ENCODE measurements around the gene GATA5.

GATA5 gene

GRCh38 chr20:62511300-62511914 lies 35.6 kb upstream of the GATA5 start:
- Histone ChIP-seq H3K36me3 (ENCODE audit: insufficient read depth, insufficient read length, low read length) (no peaks in the 10 kb centered on the region), H3K9me3 (ENCODE audit: insufficient read depth, low read length) (no peaks in the 10 kb centered on the region), H3K4me3 (ENCODE audit: insufficient read length, low read depth) (no peak overlapping the region), H3K9ac (ENCODE audit: insufficient read length, low read depth) (no peak overlapping the region), H3K27me3 (ENCODE audit: insufficient read depth, insufficient read length) (no peaks in the 10 kb centered on the region), H3K4me1 (ENCODE audit: insufficient read depth, insufficient read length) (peaks cover 18% of the 10 kb centered on the region)
- no peak for DNase-seq (ENCODE audit: low read depth, low spot score)
- TF ChIP-seq SUZ12 (IDR thresholded peaks at IDR 0.05; ENCODE audit: extremely low read depth, insufficient read depth, insufficient read length) (no peak), YY1 (IDR thresholded peaks at IDR 0.05; ENCODE audit: insufficient read depth, insufficient read length) (no peak), ZNF274 (IDR thresholded peaks at IDR 0.05; ENCODE audit: low read depth, low read length) (no peak)

GRCh38 chr20:62508641-62509051 lies 32.9 kb upstream of the GATA5 start:
- no peak overlapping the region for H3K4me3 ChIP-seq (ENCODE audit: insufficient read length, low read depth)
- H3K27me3 ChIP-seq (ENCODE audit: insufficient read depth, insufficient read length) = no peaks in the 10 kb centered on the region
- H3K9ac ChIP-seq (ENCODE audit: insufficient read length, low read depth) = no peak overlapping the region
- H3K9me3 ChIP-seq (ENCODE audit: insufficient read depth, low read length) = no peaks in the 10 kb centered on the region
- no peak for TF ChIP-seq ZNF274 (IDR thresholded peaks at IDR 0.05; ENCODE audit: low read depth, low read length)
- TF ChIP-seq SUZ12 (IDR thresholded peaks at IDR 0.05; ENCODE audit: extremely low read depth, insufficient read depth, insufficient read length) = no peak
- no peak for TF ChIP-seq YY1 (IDR thresholded peaks at IDR 0.05; ENCODE audit: insufficient read depth, insufficient read length)
- DNase-seq (ENCODE audit: low read depth, low spot score) = no peak
- H3K4me1 ChIP-seq (ENCODE audit: insufficient read depth, insufficient read length) = peaks cover 18% of the 10 kb centered on the region
- H3K36me3 ChIP-seq (ENCODE audit: insufficient read depth, insufficient read length, low read length) = no peaks in the 10 kb centered on the region

GRCh38 chr20:62507991-62508640 lies 32.3 kb upstream of the GATA5 start:
- Histone ChIP-seq H3K36me3 (ENCODE audit: insufficient read depth, insufficient read length, low read length) (no peaks in the 10 kb centered on the region), H3K27me3 (ENCODE audit: insufficient read depth, insufficient read length) (no peaks in the 10 kb centered on the region), H3K4me3 (ENCODE audit: insufficient read length, low read depth) (no peak overlapping the region), H3K9ac (ENCODE audit: insufficient read length, low read depth) (no peak overlapping the region), H3K9me3 (ENCODE audit: insufficient read depth, low read length) (no peaks in the 10 kb centered on the region), H3K4me1 (ENCODE audit: insufficient read depth, insufficient read length) (peaks cover 20% of the 10 kb centered on the region)
- no peak for TF ChIP-seq YY1 (IDR thresholded peaks at IDR 0.05; ENCODE audit: insufficient read depth, insufficient read length)
- no peak for TF ChIP-seq ZNF274 (IDR thresholded peaks at IDR 0.05; ENCODE audit: low read depth, low read length)
- no peak for TF ChIP-seq SUZ12 (IDR thresholded peaks at IDR 0.05; ENCODE audit: extremely low read depth, insufficient read depth, insufficient read length)
- no peak for DNase-seq (ENCODE audit: low read depth, low spot score)

- no peak overlapping the region for H3K4me3 ChIP-seq (ENCODE audit: insufficient read length, low read depth)
- TF ChIP-seq YY1 (IDR thresholded peaks at IDR 0.05; ENCODE audit: insufficient read depth, insufficient read length) = no peak
- TF ChIP-seq ZNF274 (IDR thresholded peaks at IDR 0.05; ENCODE audit: low read depth, low read length) = no peak
- TF ChIP-seq SUZ12 (IDR thresholded peaks at IDR 0.05; ENCODE audit: extremely low read depth, insufficient read depth, insufficient read length) = no peak
- H3K4me1 ChIP-seq (ENCODE audit: insufficient read depth, insufficient read length) = peaks cover 18% of the 10 kb centered on the region
- no peak overlapping the region for H3K9ac ChIP-seq (ENCODE audit: insufficient read length, low read depth)
- H3K9me3 ChIP-seq (ENCODE audit: insufficient read depth, low read length) = no peaks in the 10 kb centered on the region
- H3K36me3 ChIP-seq (ENCODE audit: insufficient read depth, insufficient read length, low read length) = no peaks in the 10 kb centered on the region
- no peaks in the 10 kb centered on the region for H3K27me3 ChIP-seq (ENCODE audit: insufficient read depth, insufficient read length)
- DNase-seq (ENCODE audit: low read depth, low spot score) = no peak
Measured at GRCh38 chr20:62507323-62507722, 31.5 kb upstream of the GATA5 start.

- no peaks in the 10 kb centered on the region for H3K36me3 ChIP-seq (ENCODE audit: insufficient read depth, insufficient read length, low read length)
- H3K9ac ChIP-seq (ENCODE audit: insufficient read length, low read depth) = no peak overlapping the region
- DNase-seq (ENCODE audit: low read depth, low spot score) = no peak
- H3K9me3 ChIP-seq (ENCODE audit: insufficient read depth, low read length) = no peaks in the 10 kb centered on the region
- H3K4me3 ChIP-seq (ENCODE audit: insufficient read length, low read depth) = no peak overlapping the region
- no peaks in the 10 kb centered on the region for H3K27me3 ChIP-seq (ENCODE audit: insufficient read depth, insufficient read length)
- peaks cover 15% of the 10 kb centered on the region for H3K4me1 ChIP-seq (ENCODE audit: insufficient read depth, insufficient read length)
- TF ChIP-seq ZNF274 (IDR thresholded peaks at IDR 0.05; ENCODE audit: low read depth, low read length) = no peak
Measured at GRCh38 chr20:62506791-62507190, 31.0 kb upstream of the GATA5 start.

GRCh38 chr20:62506087-62506486 lies 30.3 kb upstream of the GATA5 start:
- Histone ChIP-seq H3K9ac (ENCODE audit: insufficient read length, low read depth) (no peak overlapping the region), H3K4me1 (ENCODE audit: insufficient read depth, insufficient read length) (peaks cover 8% of the 10 kb centered on the region)
- DNase-seq (ENCODE audit: low read depth, low spot score) = no peak

GRCh38 chr20:62505337-62506045 lies 29.7 kb upstream of the GATA5 start:
- no peak overlapping the region for H3K4me3 ChIP-seq (ENCODE audit: insufficient read length, low read depth)
- no peaks in the 10 kb centered on the region for H3K27me3 ChIP-seq (ENCODE audit: insufficient read depth, insufficient read length)
- DNase-seq (ENCODE audit: low read depth, low spot score) = no peak
- TF ChIP-seq SUZ12 (IDR thresholded peaks at IDR 0.05; ENCODE audit: extremely low read depth, insufficient read depth, insufficient read length) (no peak), ZNF274 (IDR thresholded peaks at IDR 0.05; ENCODE audit: low read depth, low read length) (no peak), YY1 (IDR thresholded peaks at IDR 0.05; ENCODE audit: insufficient read depth, insufficient read length) (no peak)
- no peak overlapping the region for H3K9ac ChIP-seq (ENCODE audit: insufficient read length, low read depth)
- no peaks in the 10 kb centered on the region for H3K9me3 ChIP-seq (ENCODE audit: insufficient read depth, low read length)
- no peaks in the 10 kb centered on the region for H3K36me3 ChIP-seq (ENCODE audit: insufficient read depth, insufficient read length, low read length)
- peaks cover 6% of the 10 kb centered on the region for H3K4me1 ChIP-seq (ENCODE audit: insufficient read depth, insufficient read length)

More at GRCh38 chr20:62506087-62506486, 30.3 kb upstream of the GATA5 start:
- Histone ChIP-seq H3K9me3 (ENCODE audit: insufficient read depth, low read length) (no peaks in the 10 kb centered on the region), H3K4me3 (ENCODE audit: insufficient read length, low read depth) (no peak overlapping the region), H3K36me3 (ENCODE audit: insufficient read depth, insufficient read length, low read length) (no peaks in the 10 kb centered on the region), H3K27me3 (ENCODE audit: insufficient read depth, insufficient read length) (no peaks in the 10 kb centered on the region)
- TF ChIP-seq ZNF274 (IDR thresholded peaks at IDR 0.05; ENCODE audit: low read depth, low read length) (no peak), YY1 (IDR thresholded peaks at IDR 0.05; ENCODE audit: insufficient read depth, insufficient read length) (no peak), SUZ12 (IDR thresholded peaks at IDR 0.05; ENCODE audit: extremely low read depth, insufficient read depth, insufficient read length) (no peak)

Data from NT2/D1 (cell line).